ENCODE results near the gene SYT9. TPM values are rescaled to one million over a fixed set of nuclear protein-coding genes. Genes with fewer than 3 reads are reported as not detected.
"Not testable (repeated sequence)": the region's sequence is repeated elsewhere in the genome, so short reads cannot be mapped to it uniquely, and the experiment has no call there.

The SYT9 gene
- polyA plus RNA-seq, 1 of the 3 experiments (the other 2 are of a cell fraction), result 0.10 TPM

GRCh38 chr11:7335442-7335841 lies 83.7 kb downstream of the SYT9 start:
- H3K27ac ChIP-seq (ENCODE audit: low read depth in 2 of 2, low read length in 1 of 2); H3F3A ChIP-seq (replicated peaks; ENCODE audit: insufficient read depth); POLR2A ChIA-PET; DNase-seq; H3K9me3 ChIP-seq; H4K20me1 ChIP-seq (ENCODE audit: insufficient read depth); H3K79me2 ChIP-seq (ENCODE audit: insufficient read depth); H3K4me2 ChIP-seq; H3K4me1 ChIP-seq (ENCODE audit: control insufficient read depth in 1 of 2, insufficient read depth in 2 of 2, low read depth in 1 of 2, low read length in 1 of 2); H3K9ac ChIP-seq; H2AFZ ChIP-seq (ENCODE audit: low read depth); H3K4me3 ChIP-seq (ENCODE audit: low read depth in 2 of 2, low read length in 1 of 2); H3K9me2 ChIP-seq; H3K27me3 ChIP-seq (ENCODE audit: insufficient read depth); CTCF ChIA-PET; H3K36me3 ChIP-seq (replicated peaks in 1 of 2; ENCODE audit: control insufficient read depth in 1 of 2, insufficient read depth in 2 of 2, low read length in 1 of 2): not testable (repeated sequence)
- WGBS (ENCODE audit: low lambda C conversion rate), result 14% methylated on average over 2 of the region's 2 CpGs

DNA sequence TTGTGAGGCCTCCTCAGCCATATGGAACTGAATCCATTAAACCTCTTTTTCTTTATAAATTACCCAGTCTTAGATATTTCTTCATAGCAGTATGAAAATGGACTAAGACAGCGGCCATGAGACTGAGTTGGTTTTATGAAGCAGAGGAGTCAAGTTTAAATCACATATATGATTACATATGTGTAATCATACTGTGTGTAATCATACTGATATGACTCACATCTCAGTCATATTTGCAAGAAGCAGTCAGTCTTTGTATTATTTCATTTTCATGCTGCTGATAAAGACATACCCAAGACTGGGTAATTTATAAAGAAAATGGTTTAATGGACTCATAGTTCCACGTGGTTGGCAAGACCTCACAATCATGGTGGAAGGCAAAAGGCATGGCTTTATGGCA lies 89.8 kb downstream of the SYT9 start:
- Histone ChIP-seq H3K9me3 (no peaks in the 10 kb centered on the region), H3K9ac (no peak overlapping the region), H4K20me1 (ENCODE audit: insufficient read depth) (no peaks in the 10 kb centered on the region), H3K4me3 (ENCODE audit: low read depth in 2 of 2, low read length in 1 of 2) (no peak overlapping the region), H3K79me2 (ENCODE audit: insufficient read depth) (no peaks in the 10 kb centered on the region), H3K4me1 (ENCODE audit: control insufficient read depth in 1 of 2, insufficient read depth in 2 of 2, low read depth in 1 of 2, low read length in 1 of 2) (no peaks in the 10 kb centered on the region), H2AFZ (ENCODE audit: low read depth) (no peak overlapping the region), H3K4me2 (no peak overlapping the region), H3K27ac (ENCODE audit: low read depth in 2 of 2, low read length in 1 of 2) (no peak overlapping the region), H3K9me2 (no peaks in the 10 kb centered on the region), H3K36me3 (replicated peaks in 1 of 2; ENCODE audit: control insufficient read depth in 1 of 2, insufficient read depth in 2 of 2, low read length in 1 of 2) (no peaks in the 10 kb centered on the region), H3K27me3 (ENCODE audit: insufficient read depth) (no peaks in the 10 kb centered on the region), H3F3A (replicated peaks; ENCODE audit: insufficient read depth) (no peaks in the 10 kb centered on the region)
- ChIA-PET POLR2A (no interaction called here), CTCF (no interaction called here)
- TF ChIP-seq USF1 (IDR thresholded peaks at IDR 0.05; ENCODE audit: borderline replicate concordance, low read depth) (no peak), FOSL2 (IDR thresholded peaks at IDR 0.05; ENCODE audit: borderline replicate concordance, low read depth) (no peak), RXRA (IDR thresholded peaks at IDR 0.05; ENCODE audit: borderline replicate concordance, low read depth) (no peak), GATA2 (CRISPR knock-in tag; IDR thresholded peaks at IDR 0.05) (no peak)
- WGBS (ENCODE audit: low lambda C conversion rate), result 16% methylated on average over 2 of the region's 2 CpGs
- DNase-seq, result no peak

GRCh38 chr11:7347611-7348431 lies 96.1 kb downstream of the SYT9 start:
- CTCF ChIA-PET, result interaction anchor here (1.3 kb wide), 1 partner anchor 69 kb away, joined by 3 read pairs; no protein-coding TSS in a partner anchor
- TF ChIP-seq, protein P1, sequence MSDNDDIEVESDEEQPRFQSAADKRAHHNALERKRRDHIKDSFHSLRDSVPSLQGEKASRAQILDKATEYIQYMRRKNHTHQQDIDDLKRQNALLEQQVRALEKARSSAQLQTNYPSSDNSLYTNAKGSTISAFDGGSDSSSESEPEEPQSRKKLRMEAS (IDR thresholded peaks at IDR 0.05; ENCODE audit: low read depth), result no peak
- TF ChIP-seq TEAD4 (IDR thresholded peaks at IDR 0.05; ENCODE audit: borderline replicate concordance, insufficient read depth), result no peak
- WGBS (ENCODE audit: low lambda C conversion rate), result 42% methylated on average over 6 of the region's 6 CpGs

More at GRCh38 chr11:7347611-7348431, 96.1 kb downstream of the SYT9 start:
- POLR2A ChIA-PET, result no interaction called here
- H3K27me3 ChIP-seq (ENCODE audit: insufficient read depth), result no peaks in the 10 kb centered on the region
- H3K4me3 ChIP-seq (ENCODE audit: low read depth in 2 of 2, low read length in 1 of 2), result no peak overlapping the region
- no peak overlapping the region for H2AFZ ChIP-seq (ENCODE audit: low read depth)
- no peaks in the 10 kb centered on the region for H3K9me2 ChIP-seq
- no peak overlapping the region for H3K27ac ChIP-seq (ENCODE audit: low read depth in 2 of 2, low read length in 1 of 2)
- H3K9me3 ChIP-seq, result no peaks in the 10 kb centered on the region
- H3K4me2 ChIP-seq, result no peak overlapping the region
- H3K4me1 ChIP-seq (ENCODE audit: control insufficient read depth in 1 of 2, insufficient read depth in 2 of 2, low read depth in 1 of 2, low read length in 1 of 2), result peaks cover 0 to 8% of the 10 kb centered on the region in 2 experiments; a peak in 1 of 4 replicates
- no peaks in the 10 kb centered on the region for H4K20me1 ChIP-seq (ENCODE audit: insufficient read depth)
- no peak for DNase-seq
- no peak overlapping the region for H3K9ac ChIP-seq
- H3K79me2 ChIP-seq (ENCODE audit: insufficient read depth), result no peaks in the 10 kb centered on the region
- no peaks in the 10 kb centered on the region for H3F3A ChIP-seq (replicated peaks; ENCODE audit: insufficient read depth)
- H3K36me3 ChIP-seq (replicated peaks in 1 of 2; ENCODE audit: control insufficient read depth in 1 of 2, insufficient read depth in 2 of 2, low read length in 1 of 2), result no peaks in the 10 kb centered on the region
